Common myeloid progenitor, CD34-positive (primary cell): Measurements from ENCODE around the gene NHERF1.
A peak's percentile ranks its signal among the peaks of the same experiment; 100 is the strongest.

Experiments
- CTCF ChIA-PET: fragments of 350-600 bp; sonication (Branson Sonifier 250); formaldehyde crosslinking; loops from one replicate; lab custom pipeline; 2021; ENCODE audit warnings: antibody characterized with exemption; lab: Charles Lee
- POLR2A ChIA-PET: fragments of 350-600 bp; sonication (Branson Sonifier 250); formaldehyde crosslinking; loops from one replicate; lab custom pipeline; 2021; ENCODE audit warnings: antibody characterized with exemption; lab: Charles Lee
- DNase-seq, 3 donors: peaks; one replicate each; pipeline versions ENCODE4 v3.0.0 to v3.0.0-alpha.2; 2013
- H3K27ac ChIP-seq, 2 experiments: 1 replicate in 1 of 2; 2 replicates in 1 of 2; pipeline ENCODE4 v1.7.0; 2013; ENCODE audit warnings: inconsistent platforms in 2 of 2, low read length in 2 of 2, mild to moderate bottlenecking in 2 of 2, low read depth in 1 of 2, moderate library complexity in 1 of 2; ENCODE audit not compliant: severe bottlenecking in 2 of 2, insufficient read depth in 1 of 2, poor library complexity in 1 of 2
- H3K27me3 ChIP-seq, 5 experiments: replicated peaks in 2 of 5; 1 replicate in 3 of 5; 2 replicates in 2 of 5; pipeline versions ENCODE4 v1.6.1 to v1.7.0; 2013; ENCODE audit warnings: low read length in 4 of 5, mild to moderate bottlenecking in 2 of 5, moderate library complexity in 2 of 5, inconsistent platforms in 1 of 5; ENCODE audit not compliant: insufficient read depth in 5 of 5, control insufficient read depth in 4 of 5
- H3K36me3 ChIP-seq, 4 experiments: 1 replicate in 2 of 4; 2 replicates in 2 of 4; pipeline versions ENCODE4 v1.6.1 to v1.7.0; 2013; ENCODE audit warnings: low read length in 3 of 4, control low read depth in 1 of 4, mild to moderate bottlenecking in 1 of 4; ENCODE audit not compliant: control insufficient read depth in 4 of 4, insufficient read depth in 4 of 4
- H3K4me1 ChIP-seq, 4 experiments: 1 replicate in 3 of 4; 2 replicates in 1 of 4; pipeline versions ENCODE4 v1.6.1 to v1.7.1; 2013; ENCODE audit warnings: low read length in 3 of 4, mild to moderate bottlenecking in 3 of 4, control low read depth in 1 of 4, inconsistent platforms in 1 of 4, moderate library complexity in 1 of 4; ENCODE audit not compliant: control insufficient read depth in 4 of 4, insufficient read depth in 4 of 4; ENCODE audit errors: control extremely low read depth in 1 of 4
- H3K4me3 ChIP-seq, 7 experiments: 1 replicate in 4 of 7; 2 replicates in 3 of 7; pipeline versions ENCODE4 v1.5.1 to v1.7.0; 2013; ENCODE audit warnings: mild to moderate bottlenecking in 7 of 7, low read length in 6 of 7, moderate library complexity in 6 of 7, inconsistent platforms in 2 of 7, low read depth in 2 of 7, control low read depth in 1 of 7; ENCODE audit not compliant: insufficient read depth in 4 of 7, control insufficient read depth in 1 of 7; ENCODE audit errors: extremely low read depth in 1 of 7
- H3K9me3 ChIP-seq, 5 experiments: 1 replicate in 4 of 5; 2 replicates in 1 of 5; pipeline versions ENCODE4 v1.6.1 to v1.7.1; 2013; ENCODE audit warnings: low read length in 4 of 5, mild to moderate bottlenecking in 2 of 5, inconsistent platforms in 1 of 5, low read depth in 1 of 5, moderate library complexity in 1 of 5; ENCODE audit not compliant: control insufficient read depth in 4 of 5, insufficient read depth in 2 of 5; ENCODE audit errors: control extremely low read depth in 1 of 5
- WGBS: methylation state at CpG from one replicate; pipeline ENCODE4 v1.1.5; 2013; ENCODE audit not compliant: insufficient coverage; 5-methylcytosine and 5-hydroxymethylcytosine counted together

NHERF1 gene

DNA sequence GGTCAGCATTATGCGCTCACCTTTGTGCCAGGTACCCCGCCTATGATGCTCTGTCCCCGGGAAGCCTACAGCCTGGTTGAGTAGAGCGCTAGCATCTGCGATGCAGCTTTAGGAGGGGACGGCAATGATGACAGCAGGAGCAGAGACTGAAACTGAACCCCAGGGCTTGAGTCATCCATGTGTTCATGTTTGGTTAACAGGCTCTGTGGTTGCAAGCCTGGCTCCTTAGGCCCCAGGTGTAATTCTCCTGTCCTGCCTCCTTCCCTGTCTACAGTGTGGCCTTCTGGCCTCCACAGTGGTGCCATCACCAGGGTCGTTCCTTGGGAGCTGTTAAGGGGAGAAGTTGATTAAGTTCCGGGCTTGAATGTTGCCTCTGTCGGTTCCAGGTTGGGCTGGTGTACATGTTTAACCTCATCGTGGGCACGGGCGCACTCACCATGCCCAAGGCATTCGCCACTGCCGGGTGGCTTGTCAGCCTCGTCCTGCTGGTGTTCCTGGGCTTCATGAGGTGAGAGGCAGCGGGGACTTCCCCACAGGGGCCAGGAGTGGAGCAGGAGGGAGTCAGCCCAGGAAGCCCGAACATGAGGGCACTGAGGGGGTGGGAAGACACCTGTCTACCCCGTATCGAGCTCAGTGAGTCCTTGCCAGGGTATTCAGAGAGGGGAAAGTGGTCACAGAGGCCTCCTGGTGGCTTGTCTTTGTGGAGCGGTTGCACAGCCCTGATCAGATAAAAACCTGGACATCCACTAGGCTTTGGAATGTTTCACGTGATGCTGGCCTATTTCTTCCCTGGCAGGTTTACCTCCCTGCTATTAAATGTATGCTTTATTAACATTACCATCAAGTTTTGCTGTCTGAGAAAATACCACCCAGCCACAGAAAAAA is 36.9 kb downstream of the NHERF1 start:
- 90% methylated on average over 18 of the region's 21 CpGs for WGBS
- Histone ChIP-seq H3K4me3 (no peak overlapping the region), H3K27ac (no peak overlapping the region), H3K36me3 (peaks cover 0 to 23% (median 4%) of the 10 kb centered on the region in 4 experiments), H3K9me3 (no peaks in the 10 kb centered on the region), H3K4me1 (peaks cover 12 to 50% (median 44%) of the 10 kb centered on the region in 4 experiments), H3K27me3 (no peaks in the 10 kb centered on the region)
- CTCF ChIA-PET, result interaction anchor here (0.8 to 2.0 kb wide), 8 partner anchors 8 to 73 kb away, joined by 3 to 10 read pairs (median 4); partner anchors contain the start of gene NAT9
- DNase-seq, result peak in 2 of 3 donors; percentile 32 to 35
- POLR2A ChIA-PET, result no interaction called here

DNA sequence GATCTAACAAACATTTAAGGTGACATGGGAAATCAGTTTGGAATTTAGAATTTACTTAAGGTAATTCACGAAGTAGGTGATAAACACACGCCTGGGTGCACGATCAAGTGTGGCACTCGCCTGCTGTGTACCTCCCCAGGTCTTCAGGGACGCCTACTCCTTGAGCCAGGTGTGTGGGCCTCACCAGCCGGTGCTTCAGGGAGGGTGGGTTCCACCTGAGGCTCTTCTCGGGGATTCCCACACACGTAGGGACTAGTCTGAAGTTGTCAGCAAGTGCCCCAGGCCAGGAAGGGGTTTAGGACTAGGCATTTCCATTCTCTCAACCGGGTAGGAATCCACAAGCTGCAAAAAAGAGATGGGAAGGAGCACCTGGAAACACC is 37.5 kb downstream of the NHERF1 start:
- ChIA-PET POLR2A (no interaction called here), CTCF (interaction anchor here (1.0 to 2.1 kb wide), 5 partner anchors 10 to 72 kb away, joined by 3 to 10 read pairs (median 5); partner anchors contain the start of gene NAT9)
- Histone ChIP-seq H3K36me3 (peaks cover 0 to 27% (median 4%) of the 10 kb centered on the region in 4 experiments), H3K4me3 (peak overlapping the region in 1 of 7 experiments; percentile 55), H3K27me3 (no peaks in the 10 kb centered on the region), H3K9me3 (no peaks in the 10 kb centered on the region), H3K27ac (no peak overlapping the region), H3K4me1 (peaks cover 9 to 50% (median 44%) of the 10 kb centered on the region in 4 experiments)
- 64% methylated on average over 5 of the region's 9 CpGs for WGBS
- no peak for DNase-seq

DNA sequence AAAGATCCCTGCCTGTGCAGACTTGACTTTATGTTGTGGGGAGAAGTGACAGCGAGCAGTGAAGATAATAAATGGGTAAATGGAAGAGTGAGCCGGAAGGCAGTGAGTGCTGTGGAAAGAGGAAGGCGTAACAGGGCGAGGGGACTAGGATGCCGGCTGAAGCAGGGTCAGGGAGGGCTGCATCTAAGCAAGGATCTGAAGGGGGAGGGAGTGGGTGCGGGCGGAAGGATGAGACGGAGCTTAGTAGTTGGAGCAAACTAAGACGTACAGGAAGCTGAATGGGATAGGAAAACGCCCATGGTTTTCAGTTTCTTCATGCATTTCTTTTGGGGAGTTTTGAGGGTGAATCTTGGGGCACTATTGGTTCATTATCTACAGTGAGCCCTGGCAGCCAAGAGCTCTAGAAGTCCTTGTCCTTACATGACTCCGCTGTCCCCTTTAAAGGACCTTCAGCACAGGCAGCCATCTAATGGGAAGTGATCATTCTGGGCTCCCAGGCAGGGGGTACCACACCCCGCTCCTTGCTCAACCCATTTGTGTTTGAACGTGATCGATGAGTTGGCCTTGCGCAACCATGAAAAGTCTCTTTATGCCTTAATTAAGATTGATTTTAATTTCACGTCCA is 38.1 kb downstream of the NHERF1 start:
- POLR2A ChIA-PET, result no interaction called here
- H3K27ac ChIP-seq, result peak overlapping the region in 1 of 2 experiments; percentile 3
- peaks cover 0 to 29% (median 4%) of the 10 kb centered on the region in 4 experiments for H3K36me3 ChIP-seq
- DNase-seq, result peak in 2 of 3 donors; percentile 83 to 85
- H3K4me1 ChIP-seq, result peaks cover 9 to 51% (median 45%) of the 10 kb centered on the region in 4 experiments
- H3K4me3 ChIP-seq, result peak overlapping the region in 1 of 7 experiments; percentile 55
- no peaks in the 10 kb centered on the region for H3K9me3 ChIP-seq
- H3K27me3 ChIP-seq, result no peaks in the 10 kb centered on the region
- WGBS, result 40% methylated on average over 14 of the region's 16 CpGs
- CTCF ChIA-PET, result interaction anchor here (0.7 to 2.1 kb wide), 5 partner anchors 16 to 78 kb away, joined by 3 to 10 read pairs (median 3); no protein-coding TSS in a partner anchor

- H3K36me3 ChIP-seq, result peaks cover 0 to 47% (median 18%) of the 10 kb centered on the region in 4 experiments
- DNase-seq, result peak in 1 of 3 donors; percentile 11
- 77% methylated on average over 15 of the region's 21 CpGs for WGBS
- no peak overlapping the region for H3K27ac ChIP-seq
- H3K4me3 ChIP-seq, result no peak overlapping the region
- ChIA-PET POLR2A (interaction anchor here (0.6 kb wide), 1 partner anchor 232 kb away, joined by 3 read pairs; no protein-coding TSS in a partner anchor), CTCF (interaction anchor here (0.8 to 11.2 kb wide), 33 partner anchors 8 to 224 kb away, joined by 3 to 158 read pairs (median 7); partner anchors contain the start of gene NAT9)
- H3K27me3 ChIP-seq, result no peaks in the 10 kb centered on the region
- H3K9me3 ChIP-seq, result no peaks in the 10 kb centered on the region
- peaks cover 3 to 34% (median 29%) of the 10 kb centered on the region in 4 experiments for H3K4me1 ChIP-seq
Observed at GRCh38 chr17:74790161-74791058, 42.0 kb downstream of the NHERF1 start.

GRCh38 chr17:74792586-74793105 is 44.2 kb downstream of the NHERF1 start:
- WGBS, result 96% methylated on average over 12 of the region's 12 CpGs
- Histone ChIP-seq H3K4me3 (no peak overlapping the region), H3K4me1 (peaks cover 0 to 27% (median 13%) of the 10 kb centered on the region in 4 experiments), H3K27me3 (no peaks in the 10 kb centered on the region), H3K27ac (no peak overlapping the region), H3K9me3 (no peaks in the 10 kb centered on the region), H3K36me3 (peaks cover 0 to 66% (median 30%) of the 10 kb centered on the region in 4 experiments)
- no peak for DNase-seq
- ChIA-PET CTCF (interaction anchor here (0.9 to 11.2 kb wide), 15 partner anchors 9 to 135 kb away, joined by 3 to 158 read pairs (median 10); partner anchors contain the start of gene NAT9), POLR2A (no interaction called here)
